Common myeloid progenitor, CD34-positive (primary cell): Measurements from ENCODE around the gene SMIM41.

Experiments used
- CTCF ChIA-PET: fragments of 350-600 bp; sonication (Branson Sonifier 250); formaldehyde crosslinking; loops from one replicate; lab custom pipeline; 2021; ENCODE audit warnings: antibody characterized with exemption; lab: Charles Lee
- POLR2A ChIA-PET: fragments of 350-600 bp; sonication (Branson Sonifier 250); formaldehyde crosslinking; loops from one replicate; lab custom pipeline; 2021; ENCODE audit warnings: antibody characterized with exemption; lab: Charles Lee
- DNase-seq, 3 donors: peaks; one replicate each; pipeline versions ENCODE4 v3.0.0 to v3.0.0-alpha.2; 2013
- H3K27ac ChIP-seq, 2 experiments: 1 replicate in 1 of 2; 2 replicates in 1 of 2; pipeline ENCODE4 v1.7.0; 2013; ENCODE audit warnings: inconsistent platforms in 2 of 2, low read length in 2 of 2, mild to moderate bottlenecking in 2 of 2, low read depth in 1 of 2, moderate library complexity in 1 of 2; ENCODE audit not compliant: severe bottlenecking in 2 of 2, insufficient read depth in 1 of 2, poor library complexity in 1 of 2
- H3K27me3 ChIP-seq, 5 experiments: replicated peaks in 2 of 5; 1 replicate in 3 of 5; 2 replicates in 2 of 5; pipeline versions ENCODE4 v1.6.1 to v1.7.0; 2013; ENCODE audit warnings: low read length in 4 of 5, mild to moderate bottlenecking in 2 of 5, moderate library complexity in 2 of 5, inconsistent platforms in 1 of 5; ENCODE audit not compliant: insufficient read depth in 5 of 5, control insufficient read depth in 4 of 5
- H3K36me3 ChIP-seq, 4 experiments: 1 replicate in 2 of 4; 2 replicates in 2 of 4; pipeline versions ENCODE4 v1.6.1 to v1.7.0; 2013; ENCODE audit warnings: low read length in 3 of 4, control low read depth in 1 of 4, mild to moderate bottlenecking in 1 of 4; ENCODE audit not compliant: control insufficient read depth in 4 of 4, insufficient read depth in 4 of 4
- H3K4me1 ChIP-seq, 4 experiments: 1 replicate in 3 of 4; 2 replicates in 1 of 4; pipeline versions ENCODE4 v1.6.1 to v1.7.1; 2013; ENCODE audit warnings: low read length in 3 of 4, mild to moderate bottlenecking in 3 of 4, control low read depth in 1 of 4, inconsistent platforms in 1 of 4, moderate library complexity in 1 of 4; ENCODE audit not compliant: control insufficient read depth in 4 of 4, insufficient read depth in 4 of 4; ENCODE audit errors: control extremely low read depth in 1 of 4
- H3K4me3 ChIP-seq, 7 experiments: 1 replicate in 4 of 7; 2 replicates in 3 of 7; pipeline versions ENCODE4 v1.5.1 to v1.7.0; 2013; ENCODE audit warnings: mild to moderate bottlenecking in 7 of 7, low read length in 6 of 7, moderate library complexity in 6 of 7, inconsistent platforms in 2 of 7, low read depth in 2 of 7, control low read depth in 1 of 7; ENCODE audit not compliant: insufficient read depth in 4 of 7, control insufficient read depth in 1 of 7; ENCODE audit errors: extremely low read depth in 1 of 7
- H3K9me3 ChIP-seq, 5 experiments: 1 replicate in 4 of 5; 2 replicates in 1 of 5; pipeline versions ENCODE4 v1.6.1 to v1.7.1; 2013; ENCODE audit warnings: low read length in 4 of 5, mild to moderate bottlenecking in 2 of 5, inconsistent platforms in 1 of 5, low read depth in 1 of 5, moderate library complexity in 1 of 5; ENCODE audit not compliant: control insufficient read depth in 4 of 5, insufficient read depth in 2 of 5; ENCODE audit errors: control extremely low read depth in 1 of 5
- WGBS: methylation state at CpG from one replicate; pipeline ENCODE4 v1.1.5; 2013; ENCODE audit not compliant: insufficient coverage; 5-methylcytosine and 5-hydroxymethylcytosine counted together

SMIM41 gene

GRCh38 chr12:52086366-52086765, 6.9 kb downstream of the SMIM41 start:
- CTCF ChIA-PET = interaction anchor here (1.5 to 31.9 kb wide), 3 partner anchors 15 to 60 kb away, joined by 3 to 661 read pairs (median 19); partner anchors contain the start of gene ATG101
- Histone ChIP-seq H3K4me1 (peaks cover 0 to 10% (median 7%) of the 10 kb centered on the region in 4 experiments), H3K36me3 (no peaks in the 10 kb centered on the region), H3K4me3 (no peak overlapping the region), H3K27ac (no peak overlapping the region), H3K9me3 (no peaks in the 10 kb centered on the region), H3K27me3 (peaks cover 0 to 52% (median 18%) of the 10 kb centered on the region in 5 experiments)
- WGBS = 96% methylated on average over 8 of the region's 9 CpGs
- POLR2A ChIA-PET = interaction anchor here (1.1 kb wide), 1 partner anchor 82 kb away, joined by 3 read pairs; no protein-coding TSS in a partner anchor
- no peak for DNase-seq

DNA sequence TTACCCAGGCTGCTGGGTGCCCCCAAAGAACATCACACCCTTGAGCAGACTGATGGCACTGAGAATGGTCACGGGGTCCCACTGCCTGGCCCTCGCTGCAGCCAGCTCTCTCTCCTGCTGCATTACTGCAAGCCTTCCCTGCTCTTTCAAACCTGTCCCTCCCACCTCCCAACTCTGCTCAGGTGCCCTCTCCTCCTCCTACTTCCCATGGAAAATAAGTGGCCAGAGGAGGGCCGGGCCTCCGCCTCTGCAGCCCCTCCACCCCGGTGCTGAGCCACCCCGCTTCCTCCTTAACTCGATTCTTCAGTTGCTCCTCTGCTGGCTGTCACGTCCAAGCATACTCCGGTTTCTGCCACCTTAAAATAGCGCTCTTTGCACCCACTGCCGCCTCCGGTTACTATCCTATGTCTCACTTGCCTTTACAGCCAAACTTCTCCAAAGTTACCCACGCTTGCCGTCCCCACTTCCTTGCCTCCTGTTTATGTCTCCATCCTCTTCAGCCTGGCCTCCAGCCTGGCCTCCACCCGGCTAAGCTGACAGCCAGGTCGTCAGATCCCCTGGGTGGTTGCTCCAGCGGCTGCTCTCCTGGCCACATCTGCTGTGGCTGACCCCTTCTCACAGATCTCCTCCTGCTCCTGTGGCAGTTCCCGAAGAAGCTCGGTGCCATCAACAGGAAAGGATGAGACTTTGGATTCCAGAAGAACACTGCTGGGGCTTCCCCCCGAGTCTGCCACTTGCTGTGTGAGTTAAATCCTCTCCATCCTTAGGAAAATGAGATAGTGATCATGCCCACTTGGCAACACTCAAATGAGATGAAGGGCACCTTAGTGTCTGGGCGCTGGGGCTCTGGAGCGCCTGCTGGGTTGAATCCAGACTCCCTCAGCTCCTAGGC, 7.7 kb downstream of the SMIM41 start:
- 74% methylated on average over 21 of the region's 22 CpGs for WGBS
- no peak overlapping the region for H3K4me3 ChIP-seq
- no peak overlapping the region for H3K27ac ChIP-seq
- DNase-seq = no peak
- ChIA-PET CTCF (interaction anchor here (0.6 to 31.9 kb wide), 5 partner anchors 16 to 95 kb away, joined by 3 to 661 read pairs (median 4); no protein-coding TSS in a partner anchor), POLR2A (interaction anchor here (1.1 kb wide), 1 partner anchor 83 kb away, joined by 3 read pairs; no protein-coding TSS in a partner anchor)
- H3K4me1 ChIP-seq = peaks cover 0 to 3% (median 1%) of the 10 kb centered on the region in 4 experiments
- no peaks in the 10 kb centered on the region for H3K36me3 ChIP-seq
- peaks cover 0 to 60% (median 22%) of the 10 kb centered on the region in 5 experiments for H3K27me3 ChIP-seq
- H3K9me3 ChIP-seq = no peaks in the 10 kb centered on the region

DNA sequence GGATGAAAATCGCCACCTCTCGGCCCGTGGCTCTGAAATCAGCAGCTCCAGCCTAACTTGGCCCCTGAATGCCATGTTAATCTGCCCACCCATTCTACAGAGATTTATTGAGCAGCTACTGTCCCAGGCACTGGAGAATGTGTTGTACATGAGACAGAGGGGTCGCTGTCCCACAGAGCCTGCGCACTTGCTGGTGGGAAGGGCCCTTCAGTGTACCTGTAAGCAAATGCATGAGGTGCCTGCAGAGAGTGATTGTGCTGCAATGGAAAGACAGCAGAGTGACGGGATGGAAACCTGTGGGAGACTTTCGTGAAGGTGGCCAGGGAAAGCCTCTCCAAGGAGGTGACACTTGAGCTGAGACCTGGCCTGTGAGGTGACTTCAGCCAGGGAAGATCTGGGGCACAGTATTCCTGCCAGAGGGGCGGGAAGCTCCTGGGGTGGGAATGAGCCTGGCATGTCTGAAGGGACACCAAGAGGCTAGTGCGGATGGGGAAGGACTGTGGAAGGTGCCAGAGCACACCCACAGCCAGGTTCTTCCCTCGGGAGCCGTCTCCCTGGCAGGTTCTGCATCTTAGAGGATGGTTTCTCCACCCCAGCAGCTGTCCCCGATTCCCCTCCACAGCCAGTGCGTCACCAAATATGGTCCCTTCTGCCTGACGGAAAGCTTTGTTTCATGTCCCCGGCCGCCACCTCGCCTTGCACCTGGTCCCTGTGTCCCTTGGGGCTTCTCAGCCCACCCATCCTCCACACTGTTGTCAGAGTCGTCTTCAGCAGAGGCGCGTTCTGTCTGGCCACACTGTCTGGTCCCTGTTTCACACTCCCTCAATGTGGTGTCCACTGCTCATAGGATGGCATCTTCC, 8.7 kb downstream of the SMIM41 start:
- WGBS = 89% methylated on average over 20 of the region's 20 CpGs
- peaks cover 2 to 67% (median 22%) of the 10 kb centered on the region in 5 experiments for H3K27me3 ChIP-seq
- H3K36me3 ChIP-seq = no peaks in the 10 kb centered on the region
- POLR2A ChIA-PET = no interaction called here
- H3K4me1 ChIP-seq = peaks cover 0 to 2% (median 1%) of the 10 kb centered on the region in 4 experiments
- CTCF ChIA-PET = interaction anchor here (1.0 to 31.9 kb wide), 4 partner anchors 17 to 96 kb away, joined by 3 to 661 read pairs (median 4); no protein-coding TSS in a partner anchor
- H3K9me3 ChIP-seq = no peaks in the 10 kb centered on the region
- H3K27ac ChIP-seq = no peak overlapping the region
- DNase-seq = no peak
- H3K4me3 ChIP-seq = no peak overlapping the region

GRCh38 chr12:52089491-52089890, 10.0 kb downstream of the SMIM41 start:
- ChIA-PET POLR2A (no interaction called here), CTCF (interaction anchor here (31.9 kb wide), 1 partner anchor 63 kb away, joined by 661 read pairs; no protein-coding TSS in a partner anchor)
- Histone ChIP-seq H3K36me3 (no peaks in the 10 kb centered on the region), H3K27ac (no peak overlapping the region), H3K9me3 (no peaks in the 10 kb centered on the region), H3K4me3 (no peak overlapping the region), H3K4me1 (no peaks in the 10 kb centered on the region), H3K27me3 (peaks cover 2 to 70% (median 22%) of the 10 kb centered on the region in 5 experiments)
- WGBS = 93% methylated on average over 8 of the region's 11 CpGs
- no peak for DNase-seq

DNA sequence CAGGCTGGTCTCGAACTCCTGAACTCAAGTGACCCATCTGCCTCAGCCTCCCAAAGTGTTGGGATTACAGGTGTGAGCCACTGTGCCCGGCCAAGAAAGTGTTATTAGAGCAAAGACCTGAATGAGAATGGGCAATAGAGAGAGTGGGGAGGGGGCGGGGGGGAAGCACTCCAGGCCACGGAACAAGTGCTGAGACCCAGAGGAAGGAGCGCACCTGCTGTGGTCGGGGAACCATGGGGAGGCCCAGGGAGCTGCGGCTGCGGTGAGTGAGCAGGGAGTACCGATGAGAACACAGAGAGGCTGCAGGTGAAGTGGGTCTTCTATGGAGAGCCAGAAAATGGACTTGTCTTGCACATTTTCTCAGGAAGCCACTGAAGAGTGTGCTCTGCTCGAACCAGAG, 10.8 kb downstream of the SMIM41 start:
- DNase-seq = no peak
- POLR2A ChIA-PET = no interaction called here
- 77% methylated on average over 10 of the region's 10 CpGs for WGBS
- Histone ChIP-seq H3K9me3 (no peaks in the 10 kb centered on the region), H3K36me3 (no peaks in the 10 kb centered on the region), H3K4me1 (no peaks in the 10 kb centered on the region), H3K27ac (no peak overlapping the region), H3K4me3 (no peak overlapping the region), H3K27me3 (peaks cover 2 to 70% (median 22%) of the 10 kb centered on the region in 5 experiments)
- CTCF ChIA-PET = interaction anchor here (1.0 to 31.9 kb wide), 3 partner anchors 22 to 64 kb away, joined by 3 to 661 read pairs (median 7); no protein-coding TSS in a partner anchor

GRCh38 chr12:52091061-52091460, 11.6 kb downstream of the SMIM41 start:
- Histone ChIP-seq H3K36me3 (no peaks in the 10 kb centered on the region), H3K27ac (no peak overlapping the region), H3K27me3 (peaks cover 2 to 66% (median 22%) of the 10 kb centered on the region in 5 experiments), H3K4me1 (no peaks in the 10 kb centered on the region), H3K9me3 (no peaks in the 10 kb centered on the region), H3K4me3 (no peak overlapping the region)
- DNase-seq = no peak
- POLR2A ChIA-PET = no interaction called here
- WGBS = 31% methylated on average over 3 of the region's 3 CpGs
- CTCF ChIA-PET = interaction anchor here (1.0 to 1.4 kb wide), 4 partner anchors 9 to 66 kb away, joined by 3 to 7 read pairs (median 6); no protein-coding TSS in a partner anchor
